Nephron (organoid): ENCODE measurements around the gene HOXC5.
A peak's percentile ranks its signal among the peaks of the same experiment; 100 is the strongest.

Source experiments
- H3K27ac Mint-ChIP-seq, 3 experiments: 2 replicates each; pipeline ENCODE4 v1.8.0; 2020; ENCODE audit warnings: mixed read lengths in 3 of 3, mild to moderate bottlenecking in 2 of 3, moderate library complexity in 1 of 3
- H3K27me3 Mint-ChIP-seq: 2 replicates; pipeline ENCODE4 v1.8.0; 2021; ENCODE audit warnings: low read depth, mild to moderate bottlenecking, moderate library complexity, mixed read lengths
- H3K36me3 Mint-ChIP-seq: 2 replicates; pipeline ENCODE4 v1.8.0; 2020; ENCODE audit warnings: low read depth, mixed read lengths
- H3K4me1 Mint-ChIP-seq: 2 replicates; pipeline ENCODE4 v1.8.0; 2020; ENCODE audit warnings: mixed read lengths
- H3K4me3 Mint-ChIP-seq, 3 experiments: 2 replicates each; pipeline ENCODE4 v1.8.0; 2020; ENCODE audit warnings: mild to moderate bottlenecking in 3 of 3, mixed read lengths in 3 of 3, moderate library complexity in 2 of 3
- H3K9me3 Mint-ChIP-seq: 2 replicates; pipeline ENCODE4 v1.8.0; 2020; ENCODE audit warnings: mixed read lengths
- TF ChIP-seq, protein P1 (sequence below), 3 experiments: fragments of 200-600 bp; sonication (generic); IDR thresholded peaks; one replicate each; pipeline ENCODE4 v1.5.0; 2021; ENCODE audit warnings: antibody characterized with exemption in 3 of 3; ENCODE audit not compliant: unreplicated experiment in 3 of 3

The HOXC5 gene

DNA sequence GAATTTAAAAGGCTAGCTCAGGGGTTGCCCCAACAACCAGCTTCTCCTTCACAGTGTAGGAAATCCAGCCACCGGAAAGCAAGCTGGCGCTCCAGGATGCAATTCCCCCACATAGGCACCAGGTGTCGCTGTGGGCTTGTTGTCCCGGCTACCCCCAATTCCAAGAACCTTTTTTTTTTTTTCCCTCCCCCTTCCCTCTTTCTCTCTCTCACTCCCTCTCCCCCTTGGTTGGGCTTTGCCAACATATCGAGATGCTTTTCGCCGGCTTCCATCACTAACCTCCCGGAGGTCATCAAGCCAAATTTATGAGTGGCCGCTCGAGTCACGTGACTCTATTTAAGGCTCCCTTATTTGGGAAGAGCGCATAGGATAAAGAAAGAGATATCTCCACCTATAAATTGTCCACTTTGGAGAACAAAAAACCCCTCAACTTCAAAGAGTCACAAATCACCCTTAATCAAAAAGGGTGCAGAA is at the start of gene HOXC5:
Gene HOXC5 (plus strand): TSS at position 424 of the 474 bp plus-strand sequence. CDS start 73 bp downstream, outside the sequence.
- Mint-ChIP-seq H3K27me3 (peaks cover 10% of the 10 kb centered on the region), H3K27ac (peak within 1 kb of the TSS; percentile 91 to 97 (median 95)), H3K36me3 (peaks cover 7% of the 10 kb centered on the region), H3K4me3 (peak within 1 kb of the TSS; percentile 81 to 91 (median 87)), H3K9me3 (no peaks in the 10 kb centered on the region), H3K4me1 (peaks cover 85% of the 10 kb centered on the region)
- TF ChIP-seq, protein P1, sequence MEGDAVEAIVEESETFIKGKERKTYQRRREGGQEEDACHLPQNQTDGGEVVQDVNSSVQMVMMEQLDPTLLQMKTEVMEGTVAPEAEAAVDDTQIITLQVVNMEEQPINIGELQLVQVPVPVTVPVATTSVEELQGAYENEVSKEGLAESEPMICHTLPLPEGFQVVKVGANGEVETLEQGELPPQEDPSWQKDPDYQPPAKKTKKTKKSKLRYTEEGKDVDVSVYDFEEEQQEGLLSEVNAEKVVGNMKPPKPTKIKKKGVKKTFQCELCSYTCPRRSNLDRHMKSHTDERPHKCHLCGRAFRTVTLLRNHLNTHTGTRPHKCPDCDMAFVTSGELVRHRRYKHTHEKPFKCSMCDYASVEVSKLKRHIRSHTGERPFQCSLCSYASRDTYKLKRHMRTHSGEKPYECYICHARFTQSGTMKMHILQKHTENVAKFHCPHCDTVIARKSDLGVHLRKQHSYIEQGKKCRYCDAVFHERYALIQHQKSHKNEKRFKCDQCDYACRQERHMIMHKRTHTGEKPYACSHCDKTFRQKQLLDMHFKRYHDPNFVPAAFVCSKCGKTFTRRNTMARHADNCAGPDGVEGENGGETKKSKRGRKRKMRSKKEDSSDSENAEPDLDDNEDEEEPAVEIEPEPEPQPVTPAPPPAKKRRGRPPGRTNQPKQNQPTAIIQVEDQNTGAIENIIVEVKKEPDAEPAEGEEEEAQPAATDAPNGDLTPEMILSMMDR (IDR thresholded peaks at IDR 0.05; ENCODE audit: unreplicated experiment in 3 of 3), result peak; percentile 96 to 99 (median 99)

DNA sequence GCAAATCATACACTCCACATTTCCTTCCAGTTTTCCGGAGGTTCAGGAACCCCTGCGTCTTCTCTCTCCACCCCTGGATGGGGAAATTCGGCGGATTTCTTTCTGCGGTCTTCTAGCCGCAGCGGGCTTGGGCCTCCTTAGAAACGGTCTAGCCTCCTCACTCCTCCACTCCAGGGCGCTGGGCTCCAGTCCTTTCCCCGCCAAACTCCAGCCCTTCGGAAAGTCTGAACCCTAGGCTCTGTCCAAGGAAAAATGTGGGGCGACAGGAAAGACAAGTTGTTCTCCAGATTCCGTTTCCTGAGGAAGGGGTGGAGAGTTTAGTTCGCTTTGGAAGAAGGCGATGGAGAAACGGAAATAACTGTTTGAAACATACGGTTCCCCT is 49.3 kb upstream of the HOXC5 start:
- H3K9me3 Mint-ChIP-seq, result no peaks in the 10 kb centered on the region
- H3K27ac Mint-ChIP-seq, result peak overlapping the region; percentile 87 to 100 (median 97)
- H3K4me3 Mint-ChIP-seq, result peak overlapping the region; percentile 95 to 99 (median 96)
- TF ChIP-seq, protein P1 (IDR thresholded peaks at IDR 0.05; ENCODE audit: unreplicated experiment in 3 of 3), result no peak
- peaks cover 100% of the 10 kb centered on the region for H3K27me3 Mint-ChIP-seq
- peaks cover 32% of the 10 kb centered on the region for H3K4me1 Mint-ChIP-seq
- H3K36me3 Mint-ChIP-seq, result peaks cover 7% of the 10 kb centered on the region

DNA sequence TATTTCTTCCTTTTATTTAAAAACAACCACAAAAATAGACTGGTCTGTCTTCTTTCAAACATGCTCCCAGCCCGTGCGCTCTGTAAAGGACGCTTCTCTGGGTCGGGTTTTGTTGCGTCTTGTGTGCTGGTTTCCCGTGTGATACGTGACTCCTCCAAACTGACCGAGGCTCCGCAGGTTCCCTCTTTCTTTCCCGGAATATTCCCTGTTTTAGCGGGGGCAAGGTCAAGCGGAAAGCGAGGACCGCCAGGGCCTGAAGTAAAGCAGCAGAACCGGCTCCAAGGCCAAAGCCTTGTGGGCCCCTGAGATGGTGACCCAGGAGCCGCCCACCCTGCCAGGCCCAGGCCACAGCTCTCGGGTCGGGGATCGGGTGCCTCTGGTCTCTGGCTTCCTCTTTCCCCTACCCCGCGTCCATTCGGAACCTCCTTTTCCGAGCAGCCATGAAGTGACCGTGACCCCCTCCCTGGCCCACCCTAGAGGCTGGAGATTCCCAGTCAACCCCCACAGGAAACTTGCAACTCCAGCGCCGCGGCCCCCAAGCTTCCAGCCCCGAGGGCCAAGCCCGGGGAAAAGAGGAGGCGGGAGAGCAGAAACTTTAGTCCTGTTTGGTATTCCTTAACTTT is 48.8 kb upstream of the HOXC5 start:
- no peaks in the 10 kb centered on the region for H3K9me3 Mint-ChIP-seq
- H3K27me3 Mint-ChIP-seq, result peaks cover 100% of the 10 kb centered on the region
- H3K4me3 Mint-ChIP-seq, result peak overlapping the region; percentile 95 to 99 (median 96)
- peak overlapping the region; percentile 87 to 100 (median 97) for H3K27ac Mint-ChIP-seq
- peaks cover 7% of the 10 kb centered on the region for H3K36me3 Mint-ChIP-seq
- TF ChIP-seq, protein P1 (IDR thresholded peaks at IDR 0.05; ENCODE audit: unreplicated experiment in 3 of 3), result no peak
- H3K4me1 Mint-ChIP-seq, result peaks cover 33% of the 10 kb centered on the region

DNA sequence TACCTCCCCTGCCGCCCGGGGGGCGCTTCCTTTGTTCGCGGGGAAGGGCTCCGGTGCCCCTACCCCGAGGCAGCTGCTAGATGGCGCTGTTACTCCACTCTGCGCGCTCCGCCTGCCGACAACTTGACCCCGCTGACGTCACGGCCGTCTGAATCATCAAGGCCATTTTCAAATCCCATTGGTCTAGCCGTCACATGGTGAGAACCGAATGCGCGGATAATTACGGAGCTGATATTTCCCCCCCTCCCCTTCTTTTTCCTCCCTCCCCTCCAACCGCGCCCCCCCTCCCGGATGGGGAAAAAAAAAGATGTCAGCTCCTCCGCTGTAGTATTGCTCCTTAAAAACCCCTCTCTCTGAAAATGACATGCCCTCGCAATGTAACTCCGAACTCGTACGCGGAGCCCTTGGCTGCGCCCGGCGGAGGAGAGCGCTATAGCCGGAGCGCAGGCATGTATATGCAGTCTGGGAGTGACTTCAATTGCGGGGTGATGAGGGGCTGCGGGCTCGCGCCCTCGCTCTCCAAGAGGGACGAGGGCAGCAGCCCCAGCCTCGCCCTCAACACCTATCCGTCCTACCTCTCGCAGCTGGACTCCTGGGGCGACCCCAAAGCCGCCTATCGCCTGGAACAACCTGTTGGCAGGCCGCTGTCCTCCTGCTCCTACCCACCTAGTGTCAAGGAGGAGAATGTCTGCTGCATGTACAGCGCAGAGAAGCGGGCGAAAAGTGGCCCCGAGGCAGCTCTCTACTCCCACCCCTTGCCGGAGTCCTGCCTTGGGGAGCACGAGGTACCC is 47.8 kb upstream of the HOXC5 start, which contains the start of gene HOXC10:
Gene HOXC10 (plus strand): TSS at position 246 of the 791 bp plus-strand sequence. CDS start 114 bp downstream, at position 360.
- TF ChIP-seq, protein P1 (IDR thresholded peaks at IDR 0.05; ENCODE audit: unreplicated experiment in 3 of 3), result peak; percentile 72 to 80 (median 76)
- Mint-ChIP-seq H3K4me1 (peaks cover 44% of the 10 kb centered on the region), H3K27me3 (peaks cover 100% of the 10 kb centered on the region), H3K4me3 (peak within 1 kb of the TSS; percentile 95 to 99 (median 96)), H3K27ac (peak within 1 kb of the TSS; percentile 95 to 100 (median 97)), H3K36me3 (peaks cover 15% of the 10 kb centered on the region), H3K9me3 (no peaks in the 10 kb centered on the region)

DNA sequence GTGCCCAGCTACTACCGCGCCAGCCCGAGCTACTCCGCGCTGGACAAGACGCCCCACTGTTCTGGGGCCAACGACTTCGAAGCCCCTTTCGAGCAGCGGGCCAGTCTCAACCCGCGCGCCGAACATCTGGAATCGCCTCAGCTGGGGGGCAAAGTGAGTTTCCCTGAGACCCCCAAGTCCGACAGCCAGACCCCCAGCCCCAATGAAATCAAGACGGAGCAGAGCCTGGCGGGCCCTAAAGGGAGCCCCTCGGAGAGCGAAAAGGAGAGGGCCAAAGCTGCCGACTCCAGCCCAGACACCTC is 47.2 kb upstream of the HOXC5 start:
- no peaks in the 10 kb centered on the region for H3K9me3 Mint-ChIP-seq
- H3K4me1 Mint-ChIP-seq, result peaks cover 49% of the 10 kb centered on the region
- peak overlapping the region; percentile 95 to 100 (median 97) for H3K27ac Mint-ChIP-seq
- peaks cover 100% of the 10 kb centered on the region for H3K27me3 Mint-ChIP-seq
- TF ChIP-seq, protein P1 (IDR thresholded peaks at IDR 0.05; ENCODE audit: unreplicated experiment in 3 of 3), result no peak
- peaks cover 21% of the 10 kb centered on the region for H3K36me3 Mint-ChIP-seq
- peak overlapping the region; percentile 95 to 99 (median 96) for H3K4me3 Mint-ChIP-seq
